HL-60 (cell line): Measurements from ENCODE around the gene LELP1.

Experiments
- CTCF ChIP-seq: IDR thresholded peaks from one replicate; pipeline ENCODE4 v1.5.1; 2011; ENCODE audit warnings: low read length, control low read depth, inconsistent platforms; ENCODE audit not compliant: insufficient read depth
- REST ChIP-seq: IDR thresholded peaks from 2 replicates; pipeline ENCODE4 v1.6.1; 2012; ENCODE audit warnings: low read depth; ENCODE audit not compliant: insufficient replicate concordance

- no peak for TF ChIP-seq CTCF
- TF ChIP-seq REST: no peak
These were observed 8.0 kb upstream of the LELP1 start for GRCh38 chr1:153195216-153195615.
